COR-L47 (cell line): ENCODE results near the gene SEPTIN2.
"Not testable (repeated sequence)": the region's sequence is repeated elsewhere in the genome, so short reads cannot be mapped to it uniquely, and the experiment has no call there.

Experiments
- DNase-seq: peaks from one replicate; lab custom pipeline; 2025; lab: John Stamatoyannopoulos, UW

Gene SEPTIN2

DNA sequence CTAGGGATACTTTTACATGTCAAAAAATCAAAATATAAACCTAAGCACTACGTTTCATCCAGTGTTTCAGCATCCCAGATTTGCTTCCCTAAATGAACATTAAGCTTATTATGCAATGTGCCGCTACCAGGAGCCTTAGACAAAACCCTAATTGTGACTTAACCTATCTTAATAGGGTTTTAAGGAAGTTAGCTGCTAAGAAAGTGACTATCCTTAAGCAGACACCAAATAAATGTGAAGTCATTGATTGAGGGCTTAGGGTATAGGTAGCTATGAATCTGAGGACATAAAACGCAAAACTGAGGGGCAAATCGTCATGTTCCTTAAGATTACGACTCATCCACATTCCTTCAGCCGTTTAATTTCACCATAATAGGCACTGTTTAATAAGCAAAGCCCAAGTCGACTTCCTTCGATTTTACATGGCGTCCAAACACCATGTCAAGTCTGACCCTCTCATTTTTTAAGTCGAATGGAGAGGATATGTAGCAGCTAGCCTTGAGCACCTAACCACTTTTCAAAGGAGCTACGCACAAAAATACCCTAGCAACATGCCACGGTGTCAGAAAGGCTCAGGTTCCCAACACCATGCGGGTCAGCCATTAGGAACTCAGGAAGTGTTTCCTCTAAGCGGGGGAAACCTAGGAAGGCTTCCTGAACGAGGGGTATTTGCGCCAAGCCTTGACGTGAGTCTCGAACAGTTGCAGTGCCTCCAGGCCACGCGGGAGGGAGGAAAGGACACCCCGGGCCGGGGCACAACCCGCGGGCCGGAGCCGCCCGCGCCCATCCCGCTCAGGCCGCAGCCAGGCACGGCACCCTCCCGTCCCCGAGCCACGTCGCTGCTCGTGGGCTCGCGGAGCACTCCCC lies 1.3 kb upstream of the SEPTIN2 start:
- no peak for DNase-seq

DNA sequence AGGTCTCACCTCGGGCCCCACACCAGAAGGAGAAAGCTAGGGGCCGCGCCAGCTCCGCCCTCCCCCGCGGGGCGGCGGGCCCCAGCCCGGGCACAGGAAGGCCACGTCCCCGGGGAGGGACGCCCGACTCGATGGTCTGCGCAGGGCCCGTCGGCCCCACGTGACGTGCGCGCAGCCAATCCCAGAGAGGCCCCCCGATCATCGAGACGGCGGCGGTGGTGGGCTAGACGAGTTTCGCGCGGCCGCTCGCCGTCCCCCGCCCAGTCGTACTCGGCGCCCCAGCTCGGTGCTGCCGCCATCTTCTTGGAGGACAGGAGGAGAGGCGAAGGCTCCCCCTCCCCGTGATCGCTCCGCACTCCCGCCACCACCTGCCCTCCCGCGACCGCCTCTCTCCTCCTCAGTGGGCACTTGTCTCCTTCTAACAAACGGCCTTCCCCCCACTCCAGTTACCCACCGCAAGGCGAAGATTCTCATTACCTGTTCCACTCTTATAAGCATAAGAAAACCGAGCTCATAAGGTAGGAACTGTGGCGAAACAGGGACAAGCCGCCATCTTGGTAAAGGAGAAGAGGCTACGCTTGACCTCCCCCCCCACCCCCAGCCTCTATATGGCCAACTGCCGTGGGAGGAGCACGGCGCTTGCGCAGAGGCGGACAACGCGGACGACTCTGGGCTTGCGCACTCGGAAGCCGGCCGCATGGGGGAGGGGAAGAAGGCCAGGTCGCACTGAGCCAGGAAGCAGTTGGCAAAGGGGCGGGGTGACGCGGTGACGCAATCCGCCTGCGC lies 439 bp upstream of the SEPTIN2 start, which contains the start of gene HDLBP:
Gene HDLBP (minus strand): TSS at position 580 of the 786 bp plus-strand sequence. CDS start 48,803 bp downstream, outside the sequence.
- DNase-seq = peak; percentile 93

DNA sequence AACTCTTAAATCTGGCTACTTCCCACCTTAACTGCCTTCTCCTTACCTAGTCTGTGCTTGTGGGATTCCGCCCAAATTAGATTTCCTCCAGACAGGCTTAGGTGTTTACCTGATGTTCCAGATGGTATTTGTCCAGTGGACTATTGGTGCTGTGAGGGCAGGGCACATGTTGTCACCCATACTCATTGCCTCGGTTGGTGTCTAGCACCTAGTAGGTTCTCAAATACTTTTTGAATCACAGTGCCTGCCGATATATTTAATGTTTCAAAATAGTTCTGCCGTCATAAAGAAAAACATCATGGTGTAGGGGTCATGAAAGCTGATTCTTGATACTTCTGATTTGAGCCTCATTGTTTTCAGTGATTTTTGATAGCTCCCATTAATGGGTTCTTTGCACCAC lies 1.1 kb downstream of the SEPTIN2 start:
- no peak for DNase-seq

DNA sequence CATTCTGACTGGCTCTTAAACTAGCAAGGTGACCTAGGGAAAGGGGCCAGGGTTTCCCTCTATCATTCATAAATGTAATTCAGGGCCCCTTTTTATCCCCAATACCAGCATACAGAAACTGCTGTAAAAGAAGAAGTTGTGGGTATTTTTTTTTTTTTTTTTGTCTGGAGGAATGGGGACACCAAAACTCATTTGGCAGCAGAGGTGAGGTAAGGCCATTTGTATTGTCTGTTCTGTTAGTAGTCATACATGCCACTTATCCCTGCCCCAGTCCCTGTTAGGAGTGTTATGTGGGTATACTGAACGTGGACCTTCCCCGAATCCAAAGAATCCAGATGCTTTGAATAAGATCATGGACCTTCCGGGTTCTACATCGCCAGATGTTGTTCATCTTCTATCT lies 1.7 kb downstream of the SEPTIN2 start:
- DNase-seq = no peak

DNA sequence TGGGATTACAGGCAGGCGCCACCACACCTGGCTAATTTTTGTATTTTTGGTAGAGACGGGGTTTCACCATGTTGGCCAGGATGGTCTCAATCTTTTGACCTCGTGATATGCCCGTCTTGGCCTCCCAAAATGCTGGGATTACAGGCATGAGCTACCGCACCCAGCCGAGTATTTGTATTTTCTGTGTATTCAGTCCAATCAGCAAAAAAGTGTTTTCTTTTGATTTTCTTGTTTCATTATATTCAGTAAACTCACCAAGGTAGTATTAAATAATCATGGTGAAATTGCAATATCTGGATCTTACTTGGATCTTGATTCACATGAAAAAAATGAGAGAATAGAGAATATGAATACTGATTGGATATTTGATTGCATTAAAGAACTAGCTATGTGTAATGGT lies 3.1 kb downstream of the SEPTIN2 start:
- DNase-seq = not testable (repeated sequence)

DNA sequence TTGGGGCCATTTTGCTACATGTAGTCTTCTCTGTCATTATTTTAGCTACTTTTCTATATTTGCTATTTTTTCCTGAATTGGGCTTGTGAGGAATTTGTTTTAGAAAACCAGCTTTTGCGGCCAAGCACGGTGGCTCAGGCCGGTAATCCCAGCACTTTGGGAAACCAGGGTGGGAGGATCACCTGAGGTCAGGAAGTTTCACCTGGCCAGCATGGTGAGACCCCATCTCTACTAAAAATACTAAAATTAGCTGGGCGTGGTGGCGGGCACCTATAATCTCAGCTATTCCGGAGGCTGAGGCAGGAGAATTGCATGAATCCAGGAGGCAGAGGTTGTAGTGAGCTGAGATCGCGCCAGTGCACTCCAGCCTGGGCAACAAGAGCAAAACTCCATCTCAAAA lies 4.7 kb downstream of the SEPTIN2 start:
- no peak for DNase-seq

DNA sequence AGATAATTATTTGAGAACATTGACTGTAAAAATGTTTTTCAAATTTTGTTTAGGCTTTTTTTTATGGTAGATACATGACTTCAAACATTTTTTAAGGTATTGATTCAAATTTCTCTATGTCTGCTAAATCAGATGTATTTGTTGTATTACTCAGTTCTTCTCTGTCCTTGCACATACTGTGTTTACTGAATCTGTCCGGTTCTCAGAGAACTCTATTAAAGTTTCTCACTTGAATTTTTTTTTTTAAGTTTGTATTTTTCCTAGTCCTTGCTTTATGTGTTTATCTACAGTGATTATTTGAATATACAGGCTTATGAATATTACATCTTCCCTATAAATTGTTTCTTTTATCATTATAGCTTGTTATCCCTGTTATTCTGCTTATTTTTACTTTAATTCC lies 5.3 kb downstream of the SEPTIN2 start:
- no peak for DNase-seq

DNA sequence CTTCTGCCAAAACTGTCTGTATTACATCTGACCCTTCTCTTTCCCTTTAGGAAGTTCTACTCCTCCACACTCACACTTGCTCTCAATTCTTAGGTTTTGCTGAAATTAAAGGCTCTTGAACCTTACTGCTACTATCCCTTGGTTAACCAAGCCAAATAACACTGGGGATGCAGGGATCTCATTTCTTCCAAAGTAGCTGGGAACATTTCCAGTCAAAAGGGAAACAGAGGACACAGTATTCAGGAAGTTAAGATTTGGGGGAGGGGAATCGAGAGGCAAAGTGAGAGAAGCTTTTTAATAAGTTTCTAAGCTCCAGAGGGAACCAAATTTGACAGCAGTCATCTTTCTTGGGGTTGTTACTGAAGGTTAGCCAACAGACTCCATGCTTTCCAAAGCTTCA lies 6.2 kb downstream of the SEPTIN2 start:
- DNase-seq = no peak

DNA sequence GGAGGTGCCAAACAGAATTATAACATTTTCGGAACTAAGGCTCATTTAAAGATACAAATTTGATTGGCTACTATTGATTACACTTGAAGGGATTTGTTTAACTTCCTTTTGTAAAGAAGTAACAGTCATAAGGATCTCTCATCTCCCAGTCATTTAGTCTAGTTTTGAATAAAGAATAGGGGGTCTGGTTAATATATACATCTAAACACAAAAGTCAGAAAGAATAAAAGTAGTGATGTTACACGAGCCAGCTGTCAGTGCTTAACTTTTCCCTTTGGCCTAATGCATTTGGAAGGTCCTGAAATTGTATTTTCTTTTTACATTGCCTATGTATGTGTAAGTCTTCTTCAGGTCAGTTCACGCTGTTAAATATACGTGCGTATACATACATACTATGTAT lies 8.1 kb downstream of the SEPTIN2 start:
- no peak for DNase-seq

DNA sequence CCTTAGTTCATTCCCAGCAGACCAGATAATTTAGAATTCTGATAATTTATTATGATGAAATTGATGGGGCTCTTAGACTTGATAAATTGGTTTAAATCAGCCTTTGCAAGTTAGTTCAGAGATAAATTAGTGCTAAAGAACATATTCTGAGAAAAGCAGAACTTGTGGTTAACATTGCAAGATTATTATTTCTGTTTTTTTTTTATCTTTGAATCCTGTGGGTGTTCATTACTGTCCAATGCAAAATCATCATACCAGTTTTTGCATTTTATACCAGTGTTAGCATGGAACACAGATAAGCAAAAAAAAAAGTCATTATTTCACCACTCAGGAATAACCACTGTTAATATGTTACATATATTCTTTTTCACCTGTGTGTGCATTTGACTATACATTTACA lies 9.1 kb downstream of the SEPTIN2 start:
- DNase-seq = no peak

DNA sequence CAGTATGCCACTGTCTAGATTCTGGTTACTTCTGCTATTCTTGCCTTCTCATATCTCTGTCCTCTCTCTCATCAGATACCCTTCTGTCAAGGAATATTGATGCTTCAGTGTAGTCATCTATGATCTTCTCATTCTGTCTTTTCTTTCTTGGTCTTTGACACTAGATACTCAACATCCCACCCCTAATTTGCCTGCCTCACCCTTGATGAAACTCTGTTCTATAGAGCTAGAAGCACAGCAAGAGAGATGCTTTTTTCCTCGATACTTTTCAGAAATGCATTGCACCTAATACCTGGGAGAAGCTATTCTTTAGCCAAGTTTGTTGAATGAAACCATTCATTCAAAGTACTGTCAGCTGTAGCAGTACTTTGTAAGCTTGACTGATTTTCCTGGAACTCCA lies 9.5 kb downstream of the SEPTIN2 start:
- no peak for DNase-seq

DNA sequence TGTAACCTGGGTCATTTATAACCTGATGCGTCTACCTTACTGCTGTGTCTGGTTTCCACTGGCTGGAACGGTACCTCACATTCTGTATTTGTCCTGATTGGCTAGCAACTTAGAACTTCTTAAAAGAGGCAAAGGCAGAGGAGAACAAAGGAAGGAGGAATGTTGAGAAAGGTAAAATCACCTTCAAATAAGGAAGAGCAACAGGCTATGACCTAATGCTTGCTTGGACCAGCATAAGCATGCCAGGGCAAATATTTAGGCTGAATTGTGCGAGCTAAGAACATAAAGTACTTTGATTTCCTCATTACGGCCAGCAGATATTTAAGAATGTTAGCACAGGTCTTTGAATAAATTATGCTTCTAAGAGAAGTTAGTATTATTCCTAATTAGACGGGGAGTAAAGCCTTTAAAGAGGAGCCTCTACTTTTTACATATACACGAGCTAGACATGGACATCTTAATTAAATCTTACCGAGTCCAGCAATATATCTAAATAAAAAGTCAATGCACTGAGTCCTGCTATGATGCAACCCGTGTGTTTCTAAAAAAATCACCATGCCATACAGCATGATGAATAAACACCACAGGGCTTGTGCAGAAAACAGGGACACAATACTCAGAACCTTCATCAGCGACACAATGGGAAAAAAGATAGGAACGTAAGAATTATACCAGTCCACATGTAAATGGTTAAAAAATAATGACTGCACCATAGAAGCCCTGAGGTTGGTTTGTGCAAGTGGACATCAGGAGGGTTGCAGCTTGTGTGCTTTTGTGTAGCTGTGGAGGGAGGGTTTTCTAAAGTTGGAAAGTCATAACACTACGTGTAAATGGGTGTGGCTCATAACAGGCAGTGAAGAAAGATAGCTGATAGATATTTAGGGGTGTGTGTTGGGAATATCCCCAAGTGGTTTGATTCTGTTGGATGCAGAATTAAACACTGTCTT lies 14.2 kb downstream of the SEPTIN2 start:
- no peak for DNase-seq

DNA sequence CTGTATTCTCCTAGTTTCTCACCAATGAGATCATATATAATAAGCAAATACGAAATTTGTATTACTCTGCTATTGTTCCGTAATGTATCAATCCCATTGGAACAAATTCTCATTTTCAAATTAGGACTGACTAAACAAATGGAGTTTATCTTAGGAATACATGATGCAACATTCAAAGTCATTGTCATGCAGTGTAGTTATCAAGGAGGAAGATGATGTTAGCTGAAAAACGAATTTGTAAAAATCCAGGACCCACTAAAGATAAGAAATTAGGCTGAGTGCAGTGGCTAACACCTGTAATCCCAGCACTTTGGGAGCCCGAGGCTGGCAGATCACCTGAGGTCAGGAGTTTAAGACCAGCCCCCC lies 14.9 kb downstream of the SEPTIN2 start:
- DNase-seq = no peak

DNA sequence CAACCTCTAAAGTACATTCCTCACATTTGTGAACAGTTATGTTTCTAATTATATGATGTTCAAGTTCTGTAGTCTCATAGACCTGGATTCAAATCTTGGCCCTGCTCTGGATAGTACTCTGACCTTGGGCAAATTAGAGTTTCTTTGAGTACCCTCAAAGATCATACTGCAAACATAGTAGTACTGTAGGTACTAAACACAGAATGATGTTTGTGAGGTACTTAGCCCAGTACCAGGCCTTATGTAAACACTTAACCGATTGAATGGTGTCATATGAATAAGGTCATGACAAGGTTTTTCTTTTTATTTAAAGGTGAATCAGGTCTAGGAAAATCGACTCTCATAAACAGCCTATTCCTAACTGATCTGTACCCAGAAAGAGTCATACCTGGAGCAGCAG lies 19.1 kb downstream of the SEPTIN2 start:
- DNase-seq = no peak

DNA sequence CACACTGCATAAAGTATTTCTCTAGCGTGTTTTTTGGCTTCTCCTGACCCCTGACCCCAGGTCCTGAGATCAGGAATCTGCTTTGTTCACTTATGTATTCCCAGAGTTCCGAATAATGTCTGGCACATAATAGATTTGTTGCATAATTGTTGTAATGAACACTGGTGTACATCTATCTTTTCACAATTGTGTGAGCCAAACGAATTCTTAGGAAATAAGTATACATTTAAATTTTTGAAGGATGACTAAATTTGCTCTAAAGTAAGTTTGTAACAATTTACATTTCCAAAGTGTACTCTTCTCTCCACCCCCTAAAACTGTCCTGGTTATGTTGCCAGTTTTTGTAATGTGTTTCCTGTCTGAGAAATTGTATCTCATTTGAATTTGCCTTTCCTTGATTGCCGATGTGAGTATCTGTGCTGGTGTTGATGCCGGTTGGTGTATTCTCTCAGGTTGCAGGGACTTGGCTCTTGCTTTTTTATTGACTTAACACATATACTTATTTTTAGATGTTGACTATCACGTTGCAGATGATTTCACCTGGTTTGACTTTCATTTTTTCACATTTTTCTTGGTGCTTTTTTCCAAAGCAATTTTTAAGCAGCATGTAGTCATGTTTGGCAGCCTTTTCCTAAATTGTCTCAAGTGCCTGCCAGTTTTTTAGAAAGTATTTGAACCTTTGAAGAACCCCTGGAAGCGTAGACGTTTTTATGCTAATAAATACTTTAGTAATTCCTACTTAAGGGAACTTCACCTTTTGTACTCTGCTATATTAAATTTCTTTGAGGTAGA lies 24.3 kb downstream of the SEPTIN2 start:
- no peak for DNase-seq

DNA sequence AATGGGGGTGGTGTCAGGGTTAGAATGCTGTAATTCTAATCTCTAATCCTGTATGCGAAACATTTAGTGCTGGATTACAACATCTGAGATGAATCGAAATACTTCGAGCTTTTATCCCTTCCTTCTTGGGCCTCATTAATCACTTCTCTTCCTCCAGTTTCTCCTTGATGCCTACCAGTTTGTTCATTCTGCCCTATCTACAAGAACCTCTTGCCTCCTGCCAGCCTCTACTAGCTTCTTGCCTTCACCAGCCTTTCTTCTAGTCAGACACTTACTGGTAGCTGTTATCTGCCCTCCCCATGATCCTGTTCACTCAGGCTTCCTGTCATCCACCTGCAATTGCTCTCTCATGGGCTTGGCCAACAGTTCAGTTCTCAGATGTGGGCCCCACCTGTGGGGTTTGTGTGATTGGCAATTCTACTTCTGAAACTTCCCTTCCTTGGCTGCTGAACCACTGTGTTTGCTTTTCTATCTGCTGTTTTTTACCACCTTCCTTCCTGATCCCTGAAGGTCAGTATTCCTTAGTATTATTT lies 25.0 kb downstream of the SEPTIN2 start:
- DNase-seq = no peak

DNA sequence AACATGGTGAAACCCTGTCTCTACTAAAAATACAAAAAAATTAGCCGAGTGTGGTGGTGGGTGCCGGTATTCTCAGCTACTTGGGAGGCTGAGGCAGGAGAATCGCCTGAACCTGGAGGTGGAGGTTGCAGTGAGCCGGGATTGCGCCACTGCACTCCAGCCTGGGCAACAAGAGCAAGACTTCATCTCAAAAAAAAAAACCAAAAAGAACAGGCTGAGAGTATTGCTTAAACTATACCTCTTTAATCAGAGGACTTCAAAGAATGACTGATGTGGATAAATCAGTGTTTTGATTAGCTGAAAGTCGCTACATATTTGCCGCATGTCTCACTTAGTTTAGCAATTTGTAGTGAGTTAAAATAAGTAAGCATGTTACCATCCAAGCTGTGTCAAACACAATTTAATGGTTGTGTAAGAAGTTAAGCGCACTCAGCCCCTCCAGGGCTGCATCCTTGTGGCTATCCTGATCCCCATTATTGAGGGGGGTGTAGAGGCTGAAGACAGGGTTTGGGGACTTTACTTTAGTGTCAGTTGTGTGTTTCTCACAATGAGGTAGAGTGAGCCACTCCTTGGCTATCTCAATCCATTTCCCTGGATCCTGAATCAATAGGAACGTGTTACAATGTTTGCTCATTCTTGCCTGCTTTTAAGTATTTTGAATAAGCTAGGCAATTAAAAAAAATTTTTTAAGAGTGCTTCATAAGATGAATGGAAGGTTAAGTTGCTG lies 29.4 kb downstream of the SEPTIN2 start:
- no peak for DNase-seq

DNA sequence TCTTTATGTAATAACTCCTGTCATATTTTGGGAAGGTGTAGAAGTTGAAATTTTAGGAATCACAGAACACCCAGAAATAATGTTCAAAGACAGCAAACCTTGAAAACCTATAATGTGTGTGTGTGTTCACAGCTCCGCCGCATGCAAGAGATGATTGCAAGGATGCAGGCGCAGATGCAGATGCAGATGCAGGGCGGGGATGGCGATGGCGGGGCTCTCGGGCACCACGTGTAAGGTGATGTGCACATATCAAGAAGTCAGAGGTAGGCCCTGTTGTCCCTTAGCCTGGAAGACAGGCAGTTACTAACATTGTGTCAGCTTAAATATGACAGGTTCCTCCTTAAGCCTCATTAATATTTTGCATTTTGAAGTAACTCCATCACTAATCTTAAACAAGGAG lies 34.2 kb downstream of the SEPTIN2 start:
- no peak for DNase-seq

DNA sequence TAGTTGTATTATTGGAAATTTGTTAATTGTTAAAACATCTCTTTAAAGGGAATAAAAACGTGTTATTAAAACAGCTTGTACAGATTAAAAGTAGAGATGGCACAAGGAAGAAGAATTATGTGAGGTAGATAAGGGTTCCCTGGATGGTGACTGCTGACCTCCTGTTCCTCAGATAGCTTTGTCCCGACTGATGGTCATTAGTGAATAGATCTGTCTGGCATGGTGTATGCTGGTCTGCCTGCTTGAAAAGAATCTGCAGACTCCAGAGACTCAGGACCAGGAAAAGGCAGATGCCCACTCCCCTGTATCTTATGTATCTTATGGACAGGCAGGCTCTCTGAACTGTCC lies 34.8 kb downstream of the SEPTIN2 start:
- DNase-seq = no peak

DNA sequence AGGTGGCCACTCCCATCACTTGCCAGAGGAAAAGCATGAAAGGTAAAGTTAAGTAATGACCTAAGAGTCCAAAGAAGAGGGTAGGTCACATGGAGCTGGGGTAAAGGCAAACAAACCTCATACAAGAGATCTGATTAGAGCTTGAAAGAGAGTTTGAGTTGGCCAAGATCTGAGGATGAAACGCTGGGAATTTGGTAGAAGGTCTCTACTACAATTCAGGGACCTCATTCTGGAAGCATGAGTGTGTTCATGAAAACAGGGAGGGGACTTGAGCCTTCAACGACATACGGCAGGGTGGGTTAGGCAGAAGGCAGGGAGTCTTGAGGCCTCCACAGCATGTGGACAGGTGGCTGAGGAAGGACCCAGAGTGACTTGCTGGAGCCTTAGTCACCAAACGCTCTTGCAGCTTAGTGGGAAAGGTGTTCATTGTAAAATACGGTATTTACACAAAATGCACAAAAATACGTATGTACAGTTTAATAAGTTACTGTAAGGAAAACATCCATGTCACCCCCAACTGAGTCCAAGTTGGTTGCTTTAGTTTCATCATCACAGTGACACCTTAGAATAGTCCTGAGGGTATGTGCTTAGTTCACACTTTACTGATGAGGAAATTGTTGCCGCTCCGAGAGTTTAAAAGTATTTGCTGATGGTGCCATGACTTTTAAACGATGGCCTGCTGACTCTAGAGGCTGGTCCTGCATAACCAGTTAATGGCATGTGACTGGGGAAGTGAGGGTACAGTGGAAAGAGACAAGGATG lies 35.3 kb downstream of the SEPTIN2 start:
- no peak for DNase-seq
